T-cell (primary cell): ENCODE measurements around the gene PPME1. TPM values are rescaled to one million over a fixed set of nuclear protein-coding genes. Genes with fewer than 3 reads are reported as not detected.

Source experiments
- total RNA-seq, 35 experiments: library from RNA in 6 of 35; stranded (reverse) in 6 of 35; fragments of 120-200 nt in 1 of 35; gene quantifications; one replicate each; pipeline versions ENCODE4 v1.2.1 to v1.2.4 and lab custom pipeline; 2013 to 2026

Gene PPME1
- total RNA-seq, 5 donors from 2014 or later (not counting 1 experiment from before 2014, with no cell fraction given) = 17.1 to 21.1 (median 18.6) TPM

Other genes with a start within 250 kb of the PPME1 start
- under 1 TPM in 3 of 5 donors, not detected in 2; 0.19 to 0.96 (median 0.30) TPM for gene DNAJB13, start 220.3 kb upstream of the PPME1 start, total RNA-seq
- 100 to 1,000 TPM; 241 to 754 (median 311) TPM for gene UCP2, start 188.4 kb upstream of the PPME1 start, total RNA-seq
- 1 to 10 TPM; 5.7 to 6.8 (median 6.5) TPM for gene UCP3, start 162.2 kb upstream of the PPME1 start, total RNA-seq
- gene C2CD3, start 287 bp upstream of the PPME1 start, total RNA-seq = 10 to 100 TPM; 37.0 to 47.7 (median 41.0) TPM
- not detected for gene P4HA3, start 140.4 kb downstream of the PPME1 start, total RNA-seq
- 10 to 100 TPM in 4 of 5 donors, 1 to 10 TPM in 1; 8.6 to 17.0 (median 15.0) TPM for gene PGM2L1, start 227.1 kb downstream of the PPME1 start, total RNA-seq